Measurements from ENCODE around the gene FMO4.
"Not testable (repeated sequence)": the region's sequence is repeated elsewhere in the genome, so short reads cannot be mapped to it uniquely, and the experiment has no call there.

Gene FMO4

GRCh38 chr1:171298696-171299095 lies 15.3 kb upstream of the FMO4 start:
- Mint-ChIP-seq H3K36me3 (no peaks in the 10 kb centered on the region), H3K4me1 (no peaks in the 10 kb centered on the region), H3K27me3 (peaks cover 9% of the 10 kb centered on the region), H3K27ac (no peak overlapping the region), H3K4me3 (no peak overlapping the region), H3K9me3 (peaks cover 12% of the 10 kb centered on the region)
- CTCF ChIA-PET, result interaction anchor here (2.7 kb wide), 1 partner anchor 15 kb away, joined by 13 read pairs; the partner anchor contains the start of gene FMO4
- no peak for DNase-seq

GRCh38 chr1:171299342-171299741 lies 14.6 kb upstream of the FMO4 start:
- H3K4me1 Mint-ChIP-seq, result no peaks in the 10 kb centered on the region
- no peak overlapping the region for H3K4me3 Mint-ChIP-seq
- DNase-seq, result no peak
- peaks cover 12% of the 10 kb centered on the region for H3K9me3 Mint-ChIP-seq
- CTCF ChIA-PET, result interaction anchor here (2.7 kb wide), 1 partner anchor 14 kb away, joined by 13 read pairs; the partner anchor contains the start of gene FMO4
- H3K27ac Mint-ChIP-seq, result no peak overlapping the region
- no peaks in the 10 kb centered on the region for H3K36me3 Mint-ChIP-seq
- H3K27me3 Mint-ChIP-seq, result peaks cover 9% of the 10 kb centered on the region

DNA sequence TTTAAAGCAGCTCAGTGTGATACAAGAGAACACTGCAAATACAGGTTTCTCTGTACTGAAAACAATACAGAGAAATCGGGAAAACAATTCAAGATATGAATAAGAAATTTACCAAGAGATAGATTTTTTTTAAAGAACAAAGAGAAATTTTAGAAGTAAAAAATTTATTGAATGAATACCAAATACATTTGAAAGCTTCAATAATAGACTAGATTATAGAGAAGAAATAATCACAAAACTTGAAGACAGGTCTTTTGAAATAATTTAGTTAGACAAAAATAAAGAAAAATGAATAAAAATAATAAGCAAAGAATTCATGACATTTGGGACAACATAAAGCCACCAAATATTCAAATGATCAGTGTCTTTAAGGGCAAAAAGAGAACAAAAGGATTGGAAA lies 13.6 kb upstream of the FMO4 start:
- Mint-ChIP-seq H3K27ac (no peak overlapping the region), H3K4me3 (no peak overlapping the region), H3K36me3 (no peaks in the 10 kb centered on the region), H3K4me1 (no peaks in the 10 kb centered on the region), H3K27me3 (peaks cover 9% of the 10 kb centered on the region), H3K9me3 (peaks cover 12% of the 10 kb centered on the region)
- CTCF ChIA-PET, result no interaction called here
- DNase-seq, result no peak

GRCh38 chr1:171310661-171311087 lies 3.3 kb upstream of the FMO4 start:
- Mint-ChIP-seq H3K27me3 (peaks cover 2% of the 10 kb centered on the region), H3K36me3 (no peaks in the 10 kb centered on the region), H3K4me3 (no peak overlapping the region), H3K27ac (no peak overlapping the region), H3K4me1 (peaks cover 14% of the 10 kb centered on the region), H3K9me3 (no peaks in the 10 kb centered on the region)
- DNase-seq, result no peak
- CTCF ChIA-PET, result no interaction called here

DNA sequence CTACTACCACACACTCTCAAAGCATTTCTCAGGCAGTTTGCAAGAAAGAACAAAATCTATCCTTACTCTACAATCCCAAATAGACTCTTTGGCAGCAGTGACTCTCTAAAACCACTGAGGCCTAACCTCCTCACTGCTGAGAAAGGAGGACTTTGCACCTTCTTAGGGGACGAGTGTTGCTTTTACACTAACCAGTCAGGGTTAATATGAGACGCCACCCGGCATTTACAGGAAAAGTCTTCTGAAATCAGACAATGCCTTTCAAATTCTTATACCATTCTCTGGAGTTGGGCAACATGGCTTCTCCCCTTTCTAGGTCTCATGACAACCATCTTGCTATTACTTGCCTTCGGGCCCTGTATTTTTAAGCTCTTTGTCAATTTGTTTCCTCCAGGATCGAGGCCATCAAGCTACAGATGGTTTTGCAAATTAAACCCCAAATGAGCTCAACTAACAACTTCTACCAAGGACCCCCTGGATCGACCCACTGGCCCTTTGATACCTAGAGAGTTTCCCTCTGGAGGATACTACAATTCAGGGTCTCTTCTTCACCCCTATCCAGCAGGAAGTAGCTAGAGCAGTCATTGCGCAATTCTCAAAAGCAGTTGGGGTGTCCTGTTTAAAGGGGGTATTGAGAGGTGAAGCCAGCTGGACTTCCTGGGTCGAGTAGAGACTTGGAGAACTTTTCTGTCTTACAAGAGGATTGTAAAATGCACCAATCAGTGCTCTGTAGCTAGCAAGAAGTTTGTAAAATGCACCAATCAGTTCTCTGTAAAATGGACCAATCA lies 2.0 kb upstream of the FMO4 start:
- no peak for DNase-seq
- H3K27me3 Mint-ChIP-seq, result no peaks in the 10 kb centered on the region
- no peaks in the 10 kb centered on the region for H3K36me3 Mint-ChIP-seq
- no peaks in the 10 kb centered on the region for H3K9me3 Mint-ChIP-seq
- peaks cover 14% of the 10 kb centered on the region for H3K4me1 Mint-ChIP-seq
- CTCF ChIA-PET, result interaction anchor here (1.7 to 2.9 kb wide), 4 partner anchors 55 to 344 kb away, joined by 5 to 74 read pairs (median 18); partner anchors contain the start of gene FMO1
- H3K4me3 Mint-ChIP-seq, result no peak overlapping the region
- no peak overlapping the region for H3K27ac Mint-ChIP-seq

DNA sequence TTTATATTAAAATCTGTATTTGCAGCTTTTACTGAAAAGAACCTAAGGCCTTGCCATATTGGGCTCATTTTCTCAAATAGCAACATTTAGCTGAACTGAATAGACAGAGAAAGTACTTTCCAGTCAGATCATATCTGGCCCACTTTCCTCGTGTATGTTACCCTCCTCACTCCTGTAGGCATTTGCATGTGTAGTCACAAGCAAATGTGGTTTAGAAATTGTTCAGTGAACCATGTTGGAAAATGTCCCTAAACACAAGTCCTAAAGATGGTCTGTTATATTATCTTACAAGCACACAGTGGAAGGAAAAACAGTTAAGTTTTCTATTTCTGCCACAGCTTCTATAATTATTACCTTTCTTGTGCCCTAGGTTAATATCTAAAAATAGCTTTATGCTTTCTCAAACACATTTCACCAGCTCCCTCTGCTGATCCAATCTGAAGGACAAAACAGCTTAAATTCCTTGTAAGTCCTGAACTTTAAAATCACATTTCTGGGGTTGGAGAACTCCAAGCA lies 606 bp upstream of the FMO4 start:
- H3K36me3 Mint-ChIP-seq, result no peaks in the 10 kb centered on the region
- CTCF ChIA-PET, result interaction anchor here (0.6 to 2.9 kb wide), 31 partner anchors 9 to 1727 kb away, joined by 3 to 74 read pairs (median 4); partner anchors contain the start of genes F5, FMO1 and PRRC2C
- peak overlapping the region; percentile 73 for H3K4me3 Mint-ChIP-seq
- no peak overlapping the region for H3K27ac Mint-ChIP-seq
- no peaks in the 10 kb centered on the region for H3K9me3 Mint-ChIP-seq
- DNase-seq, result no peak
- H3K4me1 Mint-ChIP-seq, result peaks cover 14% of the 10 kb centered on the region
- no peaks in the 10 kb centered on the region for H3K27me3 Mint-ChIP-seq

DNA sequence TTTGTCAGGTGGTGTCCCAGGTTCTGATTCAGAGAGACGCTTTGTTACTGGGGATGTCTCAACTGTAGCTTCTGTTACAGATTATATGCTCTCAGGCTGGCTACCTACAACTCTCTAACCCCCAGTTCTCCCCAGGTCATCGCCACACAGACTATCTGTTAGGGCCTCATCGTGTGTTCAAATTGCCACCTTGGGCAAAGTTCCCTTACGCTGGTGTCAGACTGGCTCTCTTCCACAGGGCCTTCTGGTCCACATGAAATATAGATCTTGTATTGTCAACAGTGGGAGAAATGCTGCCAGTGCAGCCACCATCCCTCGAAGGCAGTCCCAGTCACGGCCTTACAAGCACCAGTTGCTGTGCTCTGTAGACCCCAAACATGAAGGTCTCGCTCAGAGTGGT lies 15.3 kb downstream of the FMO4 start:
- no peaks in the 10 kb centered on the region for H3K36me3 Mint-ChIP-seq
- no peaks in the 10 kb centered on the region for H3K9me3 Mint-ChIP-seq
- no peak for DNase-seq
- H3K27me3 Mint-ChIP-seq, result no peaks in the 10 kb centered on the region
- no peaks in the 10 kb centered on the region for H3K4me1 Mint-ChIP-seq
- CTCF ChIA-PET, result no interaction called here
- H3K4me3 Mint-ChIP-seq, result no peak overlapping the region
- no peak overlapping the region for H3K27ac Mint-ChIP-seq

GRCh38 chr1:171334024-171334640 lies 20.1 kb downstream of the FMO4 start:
- Mint-ChIP-seq H3K27me3 (no peaks in the 10 kb centered on the region), H3K27ac (no peak overlapping the region), H3K4me1 (no peaks in the 10 kb centered on the region), H3K36me3 (no peaks in the 10 kb centered on the region), H3K9me3 (no peaks in the 10 kb centered on the region), H3K4me3 (no peak overlapping the region)
- CTCF ChIA-PET, result no interaction called here
- no peak for DNase-seq

GRCh38 chr1:171335964-171336363 lies 22.0 kb downstream of the FMO4 start:
- CTCF ChIA-PET, result no interaction called here
- no peaks in the 10 kb centered on the region for H3K9me3 Mint-ChIP-seq
- H3K36me3 Mint-ChIP-seq, result no peaks in the 10 kb centered on the region
- H3K27ac Mint-ChIP-seq, result no peak overlapping the region
- no peaks in the 10 kb centered on the region for H3K27me3 Mint-ChIP-seq
- no peak overlapping the region for H3K4me3 Mint-ChIP-seq
- no peak for DNase-seq
- no peaks in the 10 kb centered on the region for H3K4me1 Mint-ChIP-seq

DNA sequence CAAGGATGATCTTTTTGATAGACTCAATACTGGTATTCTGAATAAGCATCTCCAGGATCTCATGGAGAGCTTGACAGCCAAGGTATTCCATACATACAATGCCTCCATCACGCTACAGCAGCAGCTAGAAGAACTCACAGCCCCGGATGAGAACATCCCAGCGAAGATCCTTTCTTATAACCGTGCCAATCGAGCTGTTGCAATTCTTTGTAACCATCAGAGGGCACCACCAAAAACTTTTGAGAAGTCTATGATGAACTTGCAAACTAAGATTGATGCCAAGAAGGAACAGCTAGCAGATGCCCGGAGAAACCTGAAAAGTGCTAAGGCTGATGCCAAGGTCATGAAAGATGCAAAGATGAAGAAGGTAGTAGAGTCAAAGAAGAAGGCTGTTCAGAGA lies 25.4 kb downstream of the FMO4 start:
- H3K4me3 Mint-ChIP-seq, CTCF ChIA-PET, DNase-seq, H3K27ac Mint-ChIP-seq, H3K27me3 Mint-ChIP-seq, H3K36me3 Mint-ChIP-seq, H3K9me3 Mint-ChIP-seq, H3K4me1 Mint-ChIP-seq: not testable (repeated sequence)

- Mint-ChIP-seq H3K36me3 (no peaks in the 10 kb centered on the region), H3K9me3 (no peaks in the 10 kb centered on the region), H3K4me3 (no peak overlapping the region), H3K27me3 (no peaks in the 10 kb centered on the region), H3K27ac (no peak overlapping the region), H3K4me1 (no peaks in the 10 kb centered on the region)
- CTCF ChIA-PET, result no interaction called here
- DNase-seq, result no peak
Observed at GRCh38 chr1:171343727-171344472, 29.9 kb downstream of the FMO4 start.

DNA sequence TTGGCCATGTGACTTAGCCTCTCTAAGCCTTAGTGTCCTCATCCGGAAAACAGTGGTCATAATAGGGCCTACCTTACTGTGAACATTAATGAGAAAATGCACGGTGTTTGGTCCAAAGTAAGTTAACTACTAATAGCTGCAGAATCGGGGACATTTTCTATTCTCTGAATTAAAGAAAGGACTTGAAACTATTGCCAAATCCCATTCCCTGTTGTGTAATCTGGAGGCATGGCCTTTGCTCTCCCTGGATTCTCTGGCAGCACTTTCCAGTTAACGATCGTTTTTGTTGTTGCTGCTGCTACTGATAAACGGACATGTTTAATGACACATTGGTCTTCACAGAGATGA lies 30.5 kb downstream of the FMO4 start:
- Mint-ChIP-seq H3K9me3 (no peaks in the 10 kb centered on the region), H3K27ac (no peak overlapping the region), H3K27me3 (no peaks in the 10 kb centered on the region), H3K4me3 (no peak overlapping the region), H3K4me1 (no peaks in the 10 kb centered on the region), H3K36me3 (no peaks in the 10 kb centered on the region)
- no peak for DNase-seq
- CTCF ChIA-PET, result no interaction called here

GRCh38 chr1:171345536-171345935 lies 31.6 kb downstream of the FMO4 start:
- Mint-ChIP-seq H3K27me3 (no peaks in the 10 kb centered on the region), H3K27ac (no peak overlapping the region), H3K36me3 (no peaks in the 10 kb centered on the region), H3K4me3 (no peak overlapping the region), H3K4me1 (no peaks in the 10 kb centered on the region), H3K9me3 (no peaks in the 10 kb centered on the region)
- DNase-seq, result no peak
- CTCF ChIA-PET, result no interaction called here

GRCh38 chr1:171346881-171347280 lies 32.9 kb downstream of the FMO4 start:
- no peaks in the 10 kb centered on the region for H3K36me3 Mint-ChIP-seq
- H3K27me3 Mint-ChIP-seq, result no peaks in the 10 kb centered on the region
- H3K4me1 Mint-ChIP-seq, result no peaks in the 10 kb centered on the region
- DNase-seq, result no peak
- CTCF ChIA-PET, result no interaction called here
- no peak overlapping the region for H3K27ac Mint-ChIP-seq
- H3K9me3 Mint-ChIP-seq, result no peaks in the 10 kb centered on the region
- H3K4me3 Mint-ChIP-seq, result no peak overlapping the region
